ENCODE data around the gene EGFL6.
"Not testable (repeated sequence)": the region's sequence is repeated elsewhere in the genome, so short reads cannot be mapped to it uniquely, and the experiment has no call there.

Gene EGFL6

GRCh38 chrX:13597874-13598273, 28.5 kb downstream of the EGFL6 start:
- no peak for DNase-seq (ENCODE audit: low spot score)

- no peak for DNase-seq (ENCODE audit: low spot score)
Observed at GRCh38 chrX:13598877-13599276, 29.5 kb downstream of the EGFL6 start.

- DNase-seq (ENCODE audit: low spot score) = no peak
Observed at GRCh38 chrX:13599491-13599890, 30.1 kb downstream of the EGFL6 start.

- no peak for DNase-seq (ENCODE audit: low spot score)
Observed at GRCh38 chrX:13605611-13606010, 36.2 kb downstream of the EGFL6 start.

GRCh38 chrX:13607331-13607995, 38.1 kb downstream of the EGFL6 start:
- DNase-seq (ENCODE audit: low spot score) = no peak

- DNase-seq (ENCODE audit: low spot score) = no peak
Observed at GRCh38 chrX:13607996-13608365, 38.6 kb downstream of the EGFL6 start.

- no peak for DNase-seq (ENCODE audit: low spot score)
Observed at GRCh38 chrX:13614154-13614553, 44.8 kb downstream of the EGFL6 start.

GRCh38 chrX:13620207-13620606, 50.8 kb downstream of the EGFL6 start:
- DNase-seq (ENCODE audit: low spot score) = no peak

GRCh38 chrX:13622401-13622964, 53.1 kb downstream of the EGFL6 start:
- no peak for DNase-seq (ENCODE audit: low spot score)

- DNase-seq (ENCODE audit: low spot score) = no peak
Observed at GRCh38 chrX:13627306-13627705, 57.9 kb downstream of the EGFL6 start.

GRCh38 chrX:13637224-13637623, 67.8 kb downstream of the EGFL6 start:
- DNase-seq (ENCODE audit: low spot score) = not testable (repeated sequence)

GRCh38 chrX:13638021-13638420, 68.6 kb downstream of the EGFL6 start:
- no peak for DNase-seq (ENCODE audit: low spot score)

GRCh38 chrX:13638826-13639225, 69.4 kb downstream of the EGFL6 start:
- no peak for DNase-seq (ENCODE audit: low spot score)

GRCh38 chrX:13641684-13642083, 72.3 kb downstream of the EGFL6 start:
- DNase-seq (ENCODE audit: low spot score) = not testable (repeated sequence)

GRCh38 chrX:13645464-13646153, 76.2 kb downstream of the EGFL6 start:
- no peak for DNase-seq (ENCODE audit: low spot score)

- peak; percentile 34 for DNase-seq (ENCODE audit: low spot score)
Observed at GRCh38 chrX:13646154-13646549, 76.8 kb downstream of the EGFL6 start.

GRCh38 chrX:13647709-13648212, 78.4 kb downstream of the EGFL6 start:
- peak; percentile 78 for DNase-seq (ENCODE audit: low spot score)

- not testable (repeated sequence) for DNase-seq (ENCODE audit: low spot score)
Observed at GRCh38 chrX:13648336-13648735, 78.9 kb downstream of the EGFL6 start.

- DNase-seq (ENCODE audit: low spot score) = no peak
Observed at GRCh38 chrX:13649838-13650237, 80.4 kb downstream of the EGFL6 start.

- DNase-seq (ENCODE audit: low spot score) = no peak
Observed at GRCh38 chrX:13650318-13650717, 80.9 kb downstream of the EGFL6 start.

GRCh38 chrX:13651150-13651549, 81.7 kb downstream of the EGFL6 start:
- DNase-seq (ENCODE audit: low spot score) = no peak

GRCh38 chrX:13652287-13652793, 82.9 kb downstream of the EGFL6 start:
- no peak for DNase-seq (ENCODE audit: low spot score)
